ENCODE measurements around the gene SDCBP2. TPM values are rescaled to one million over a fixed set of nuclear protein-coding genes. Genes with fewer than 3 reads are reported as not detected.

Gene SDCBP2
- total and polyA plus RNA-seq, 2 donors (not counting 1 experiment from before 2014, with no cell fraction given): 1.2 to 1.3 TPM

DNA sequence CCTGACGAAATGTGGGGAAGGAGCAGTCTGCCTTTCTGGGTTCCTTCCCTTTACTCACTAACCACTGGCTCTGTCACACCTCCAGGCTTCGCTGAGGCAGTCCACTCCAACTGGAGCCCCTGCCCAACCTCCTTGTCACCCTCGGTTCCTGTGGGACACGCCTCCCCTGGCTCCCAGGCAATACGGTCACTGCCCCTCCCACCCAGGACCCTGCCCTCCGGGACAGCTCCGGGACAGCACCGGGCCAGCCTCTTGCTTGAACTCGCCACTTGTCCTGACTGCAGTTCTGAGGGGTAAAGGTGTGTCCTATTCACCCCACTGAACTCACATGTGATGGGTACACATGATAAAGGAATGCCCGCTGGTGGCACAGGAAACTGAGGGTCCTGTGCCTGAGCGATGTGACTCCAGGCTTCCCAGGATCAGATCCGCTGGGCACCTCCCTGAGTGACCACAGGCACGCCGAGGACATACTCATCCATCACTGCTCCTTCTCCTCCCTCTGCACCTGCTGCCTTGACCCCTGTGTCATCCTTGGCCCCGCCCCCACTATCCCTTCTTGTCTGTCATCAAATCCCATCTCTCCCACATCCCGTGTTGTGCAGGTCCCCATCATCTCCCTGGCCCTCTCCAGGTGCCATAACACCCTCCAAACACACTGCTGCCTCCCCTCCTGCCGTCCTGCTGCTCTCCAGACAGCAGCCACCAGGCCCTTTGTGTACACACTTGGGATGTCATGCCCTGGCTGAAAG, 7.9 kb downstream of the SDCBP2 start:
- ChIA-PET POLR2A (no interaction called here), CTCF (interaction anchor here (1.0 to 1.7 kb wide), 3 partner anchors 56 to 183 kb away, joined by 3 to 14 read pairs (median 7); no protein-coding TSS in a partner anchor)
- peaks cover 8% of the 10 kb centered on the region for H3K79me2 ChIP-seq (ENCODE audit: control insufficient read depth, insufficient read depth, low read length)
- no peak overlapping the region for H3K4me3 ChIP-seq (ENCODE audit: control extremely low read depth in 1 of 5, extremely low read depth in 1 of 5, insufficient read depth in 1 of 5, low read depth in 2 of 5, low read length in 4 of 5)
- H3K4me1 ChIP-seq (ENCODE audit: control insufficient read depth in 2 of 2, insufficient read depth in 2 of 2, low read length in 2 of 2): peaks cover 11 to 13% of the 10 kb centered on the region in 2 donors
- no peak overlapping the region for H3K27ac ChIP-seq (ENCODE audit: low read length in 2 of 2)
- TF ChIP-seq, protein P1, sequence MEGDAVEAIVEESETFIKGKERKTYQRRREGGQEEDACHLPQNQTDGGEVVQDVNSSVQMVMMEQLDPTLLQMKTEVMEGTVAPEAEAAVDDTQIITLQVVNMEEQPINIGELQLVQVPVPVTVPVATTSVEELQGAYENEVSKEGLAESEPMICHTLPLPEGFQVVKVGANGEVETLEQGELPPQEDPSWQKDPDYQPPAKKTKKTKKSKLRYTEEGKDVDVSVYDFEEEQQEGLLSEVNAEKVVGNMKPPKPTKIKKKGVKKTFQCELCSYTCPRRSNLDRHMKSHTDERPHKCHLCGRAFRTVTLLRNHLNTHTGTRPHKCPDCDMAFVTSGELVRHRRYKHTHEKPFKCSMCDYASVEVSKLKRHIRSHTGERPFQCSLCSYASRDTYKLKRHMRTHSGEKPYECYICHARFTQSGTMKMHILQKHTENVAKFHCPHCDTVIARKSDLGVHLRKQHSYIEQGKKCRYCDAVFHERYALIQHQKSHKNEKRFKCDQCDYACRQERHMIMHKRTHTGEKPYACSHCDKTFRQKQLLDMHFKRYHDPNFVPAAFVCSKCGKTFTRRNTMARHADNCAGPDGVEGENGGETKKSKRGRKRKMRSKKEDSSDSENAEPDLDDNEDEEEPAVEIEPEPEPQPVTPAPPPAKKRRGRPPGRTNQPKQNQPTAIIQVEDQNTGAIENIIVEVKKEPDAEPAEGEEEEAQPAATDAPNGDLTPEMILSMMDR (IDR thresholded peaks at IDR 0.05): no peak
- TF ChIP-seq EZH2 (IDR thresholded peaks at IDR 0.05; ENCODE audit: borderline replicate concordance, insufficient read depth, low read depth, low read length, poor library complexity, severe bottlenecking): no peak
- H4K20me1 ChIP-seq (ENCODE audit: control insufficient read depth, insufficient read depth, low read length, poor library complexity, severe bottlenecking): no peaks in the 10 kb centered on the region
- DNase-seq (no peak), ATAC-seq (ENCODE audit: low read depth) (no peak)
- intact Hi-C loops (cut with micrococcal nuclease): loop anchor here (10.0 kb wide), 1 partner anchor 776 kb away; the partner anchor contains the start of gene CSNK2A1
- H3K4me2 ChIP-seq (replicated peaks; ENCODE audit: low read depth, low read length, poor library complexity, severe bottlenecking): no peak overlapping the region
- no peak overlapping the region for H3K27ac Mint-ChIP-seq
- no peak overlapping the region for H2AFZ ChIP-seq (ENCODE audit: insufficient read depth, low read depth, low read length, poor library complexity, severe bottlenecking)
- H3K36me3 ChIP-seq (replicated peaks in 1 of 2; ENCODE audit: control extremely low read depth in 1 of 2, control insufficient read depth in 1 of 2, extremely low read depth in 1 of 2, insufficient read depth in 2 of 2, low read length in 1 of 2): no peaks in the 10 kb centered on the region
- H3K27me3 ChIP-seq (replicated peaks in 1 of 4; ENCODE audit: control extremely low read depth in 1 of 4, control insufficient read depth in 3 of 4, insufficient read depth in 4 of 4, low read length in 3 of 4): no peaks in the 10 kb centered on the region
- no peaks in the 10 kb centered on the region for H3K9me3 ChIP-seq (ENCODE audit: control extremely low read depth in 1 of 3, control insufficient read depth in 2 of 3, insufficient read depth in 1 of 3, low read length in 2 of 3)
- H3K4me1 Mint-ChIP-seq: no peaks in the 10 kb centered on the region
- WGBS (ENCODE audit: insufficient coverage): 90% methylated on average over 13 of the region's 17 CpGs
- H3K9ac ChIP-seq (ENCODE audit: low read length): no peak overlapping the region
- H3K4me3 Mint-ChIP-seq: no peak overlapping the region
- H3K9me3 Mint-ChIP-seq (ENCODE audit: insufficient read depth): no peaks in the 10 kb centered on the region
- H3K27me3 Mint-ChIP-seq: no peaks in the 10 kb centered on the region

DNA sequence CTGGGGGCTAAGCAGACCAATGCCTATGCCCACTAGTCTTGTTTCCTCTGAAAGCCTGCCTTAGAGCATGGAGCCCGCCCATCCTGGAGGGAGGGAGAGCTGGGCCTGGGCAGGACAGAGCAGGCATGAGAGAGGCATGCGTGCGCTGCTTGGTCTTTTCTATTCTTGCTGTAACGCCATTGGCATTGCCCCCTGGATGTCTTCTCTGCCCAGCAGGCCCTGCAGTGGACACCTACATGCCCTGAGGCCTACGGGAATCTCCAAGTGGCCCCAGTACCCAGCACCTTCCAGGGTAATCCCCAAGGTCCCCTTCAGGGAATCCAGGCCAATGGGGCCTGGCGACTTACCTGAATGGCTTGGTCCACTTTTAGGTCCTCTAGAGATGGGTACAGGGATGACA, 8.9 kb downstream of the SDCBP2 start:
- H3K4me2 ChIP-seq (replicated peaks; ENCODE audit: low read depth, low read length, poor library complexity, severe bottlenecking): no peak overlapping the region
- Mint-ChIP-seq H3K27ac (no peak overlapping the region), H3K9me3 (ENCODE audit: insufficient read depth) (no peaks in the 10 kb centered on the region), H3K27me3 (peaks cover under 1% of the 10 kb centered on the region), H3K4me1 (no peaks in the 10 kb centered on the region), H3K4me3 (no peak overlapping the region)
- peaks cover 7% of the 10 kb centered on the region in 2 donors for H3K4me1 ChIP-seq (ENCODE audit: control insufficient read depth in 2 of 2, insufficient read depth in 2 of 2, low read length in 2 of 2)
- no peak overlapping the region for H2AFZ ChIP-seq (ENCODE audit: insufficient read depth, low read depth, low read length, poor library complexity, severe bottlenecking)
- H3K27me3 ChIP-seq (replicated peaks in 1 of 4; ENCODE audit: control extremely low read depth in 1 of 4, control insufficient read depth in 3 of 4, insufficient read depth in 4 of 4, low read length in 3 of 4): no peaks in the 10 kb centered on the region
- no peaks in the 10 kb centered on the region for H4K20me1 ChIP-seq (ENCODE audit: control insufficient read depth, insufficient read depth, low read length, poor library complexity, severe bottlenecking)
- ChIA-PET CTCF (interaction anchor here (1.4 kb wide), 1 partner anchor 119 kb away, joined by 4 read pairs; no protein-coding TSS in a partner anchor), POLR2A (no interaction called here)
- DNase-seq: no peak
- H3K9ac ChIP-seq (ENCODE audit: low read length): no peak overlapping the region
- WGBS (ENCODE audit: insufficient coverage): 91% methylated on average over 6 of the region's 6 CpGs
- intact Hi-C loops (cut with micrococcal nuclease): loop anchor here (10.0 kb wide), 1 partner anchor 775 kb away; the partner anchor contains the start of gene CSNK2A1
- H3K4me3 ChIP-seq (ENCODE audit: control extremely low read depth in 1 of 5, extremely low read depth in 1 of 5, insufficient read depth in 1 of 5, low read depth in 2 of 5, low read length in 4 of 5): no peak overlapping the region
- no peak overlapping the region for H3K27ac ChIP-seq (ENCODE audit: low read length in 2 of 2)
- TF ChIP-seq EZH2 (IDR thresholded peaks at IDR 0.05; ENCODE audit: borderline replicate concordance, insufficient read depth, low read depth, low read length, poor library complexity, severe bottlenecking): no peak
- TF ChIP-seq, protein P1 (IDR thresholded peaks at IDR 0.05): no peak
- no peaks in the 10 kb centered on the region for H3K9me3 ChIP-seq (ENCODE audit: control extremely low read depth in 1 of 3, control insufficient read depth in 2 of 3, insufficient read depth in 1 of 3, low read length in 2 of 3)
- no peaks in the 10 kb centered on the region for H3K36me3 ChIP-seq (replicated peaks in 1 of 2; ENCODE audit: control extremely low read depth in 1 of 2, control insufficient read depth in 1 of 2, extremely low read depth in 1 of 2, insufficient read depth in 2 of 2, low read length in 1 of 2)
- no peak for ATAC-seq (ENCODE audit: low read depth)
- H3K79me2 ChIP-seq (ENCODE audit: control insufficient read depth, insufficient read depth, low read length): no peaks in the 10 kb centered on the region
